Measurements from ENCODE around the gene EPAS1.

The EPAS1 gene

GRCh38 chr2:46367286-46367685, 70.1 kb downstream of the EPAS1 start:
- DNase-seq, result no peak

- no peak for DNase-seq
Measured at GRCh38 chr2:46368401-46368800, 71.2 kb downstream of the EPAS1 start.

- DNase-seq, result no peak
Measured at GRCh38 chr2:46369783-46370182, 72.6 kb downstream of the EPAS1 start.

GRCh38 chr2:46371854-46372253, 74.6 kb downstream of the EPAS1 start:
- no peak for DNase-seq

- DNase-seq, result no peak
Measured at GRCh38 chr2:46372475-46372874, 75.3 kb downstream of the EPAS1 start.

- no peak for DNase-seq
Measured at GRCh38 chr2:46373238-46373637, 76.0 kb downstream of the EPAS1 start.

- DNase-seq, result no peak
Measured at GRCh38 chr2:46375566-46376125, 78.4 kb downstream of the EPAS1 start.

GRCh38 chr2:46376586-46376985, 79.4 kb downstream of the EPAS1 start:
- DNase-seq, result no peak

- DNase-seq, result no peak
Measured at GRCh38 chr2:46377101-46377581, 79.9 kb downstream of the EPAS1 start.

GRCh38 chr2:46377666-46378560, 80.7 kb downstream of the EPAS1 start:
- no peak for DNase-seq

- no peak for DNase-seq
Measured at GRCh38 chr2:46378616-46379015, 81.4 kb downstream of the EPAS1 start.

- no peak for DNase-seq
Measured at GRCh38 chr2:46379213-46380037, 82.2 kb downstream of the EPAS1 start.

- DNase-seq, result no peak
Measured at GRCh38 chr2:46380038-46380940, 83.1 kb downstream of the EPAS1 start.

- no peak for DNase-seq
Measured at GRCh38 chr2:46381263-46381849, 84.1 kb downstream of the EPAS1 start.

- no peak for DNase-seq
Measured at GRCh38 chr2:46381871-46382270, 84.7 kb downstream of the EPAS1 start.

GRCh38 chr2:46382331-46383112, 85.3 kb downstream of the EPAS1 start:
- DNase-seq, result no peak

GRCh38 chr2:46383113-46383395, 85.8 kb downstream of the EPAS1 start:
- no peak for DNase-seq

- no peak for DNase-seq
Measured at GRCh38 chr2:46383784-46384456, 86.7 kb downstream of the EPAS1 start.

- DNase-seq, result no peak
Measured at GRCh38 chr2:46384457-46384815, 87.2 kb downstream of the EPAS1 start.

GRCh38 chr2:46385786-46386577, 88.8 kb downstream of the EPAS1 start:
- no peak for DNase-seq

Measured in activated CD4-positive, alpha-beta T cell treated with anti-CD3 and anti-CD28 coated beads for 1 hour (primary cell).